ENCODE measurements around the gene JAG1.

DNA sequence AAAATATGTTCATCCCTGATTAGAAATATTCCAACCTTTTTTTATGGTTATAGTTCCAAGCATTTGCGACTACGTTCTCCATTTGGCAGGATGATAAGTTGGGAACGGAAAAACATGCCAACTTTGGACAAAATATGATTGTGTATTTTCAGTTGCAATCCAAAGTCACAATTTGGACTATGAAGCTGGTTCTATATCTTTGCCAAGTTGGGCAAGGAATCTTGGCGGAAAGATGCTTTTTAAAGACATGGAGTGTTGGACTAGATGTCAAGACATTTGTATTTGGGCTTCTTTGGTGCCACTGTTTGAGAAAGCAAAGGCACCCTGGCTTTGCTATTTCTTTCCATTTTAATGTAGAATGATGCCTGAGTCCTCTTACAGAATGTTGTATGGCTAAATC, 33.3 kb upstream of the JAG1 start:
- TF ChIP-seq ZFP37 (tag by site-specific recombination; IDR thresholded peaks at IDR 0.05): no peak
- TF ChIP-seq ZNF274 (IDR thresholded peaks at IDR 0.05; ENCODE audit: low read length): no peak
- TF ChIP-seq ZNF274 (tag by site-specific recombination; IDR thresholded peaks at IDR 0.05; ENCODE audit: borderline replicate concordance): no peak
- no peak for TF ChIP-seq ZNF19 (tag by site-specific recombination; IDR thresholded peaks at IDR 0.05; ENCODE audit: low read depth)
- no peak for TF ChIP-seq ZBTB1 (tag by site-specific recombination; IDR thresholded peaks at IDR 0.05)
- no peak for TF ChIP-seq ZNF362 (tag by site-specific recombination; IDR thresholded peaks at IDR 0.05)
- TF ChIP-seq, protein P1, sequence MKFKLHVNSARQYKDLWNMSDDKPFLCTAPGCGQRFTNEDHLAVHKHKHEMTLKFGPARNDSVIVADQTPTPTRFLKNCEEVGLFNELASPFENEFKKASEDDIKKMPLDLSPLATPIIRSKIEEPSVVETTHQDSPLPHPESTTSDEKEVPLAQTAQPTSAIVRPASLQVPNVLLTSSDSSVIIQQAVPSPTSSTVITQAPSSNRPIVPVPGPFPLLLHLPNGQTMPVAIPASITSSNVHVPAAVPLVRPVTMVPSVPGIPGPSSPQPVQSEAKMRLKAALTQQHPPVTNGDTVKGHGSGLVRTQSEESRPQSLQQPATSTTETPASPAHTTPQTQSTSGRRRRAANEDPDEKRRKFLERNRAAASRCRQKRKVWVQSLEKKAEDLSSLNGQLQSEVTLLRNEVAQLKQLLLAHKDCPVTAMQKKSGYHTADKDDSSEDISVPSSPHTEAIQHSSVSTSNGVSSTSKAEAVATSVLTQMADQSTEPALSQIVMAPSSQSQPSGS (tag by site-specific recombination; IDR thresholded peaks at IDR 0.05; ENCODE audit: low read depth): no peak
- no peak for TF ChIP-seq CTCF (tag by site-specific recombination; IDR thresholded peaks at IDR 0.05)
- TF ChIP-seq HOXA7 (CRISPR knock-in tag; IDR thresholded peaks at IDR 0.05; ENCODE audit: borderline replicate concordance): no peak
- TF ChIP-seq ZNF416 (tag by site-specific recombination; IDR thresholded peaks at IDR 0.05): no peak
- TF ChIP-seq ZNF510 (tag by site-specific recombination; IDR thresholded peaks at IDR 0.05; ENCODE audit: insufficient replicate concordance): no peak
- TF ChIP-seq ZNF155 (tag by site-specific recombination; IDR thresholded peaks at IDR 0.05): no peak
- no peak for TF ChIP-seq ZNF211 (tag by site-specific recombination; IDR thresholded peaks at IDR 0.05; ENCODE audit: low read depth)
- no peak for TF ChIP-seq KLF16 (tag by site-specific recombination; IDR thresholded peaks at IDR 0.05)
- TF ChIP-seq ZNF37A (tag by site-specific recombination; IDR thresholded peaks at IDR 0.05): no peak

Data from HEK293 (cell line).